ENCODE results near the gene ADCY2. TPM values are rescaled to one million over a fixed set of nuclear protein-coding genes. Genes with fewer than 3 reads are reported as not detected.

ADCY2 gene
- total RNA-seq, 1 experiment from 2014 or later = 31.3 TPM

DNA sequence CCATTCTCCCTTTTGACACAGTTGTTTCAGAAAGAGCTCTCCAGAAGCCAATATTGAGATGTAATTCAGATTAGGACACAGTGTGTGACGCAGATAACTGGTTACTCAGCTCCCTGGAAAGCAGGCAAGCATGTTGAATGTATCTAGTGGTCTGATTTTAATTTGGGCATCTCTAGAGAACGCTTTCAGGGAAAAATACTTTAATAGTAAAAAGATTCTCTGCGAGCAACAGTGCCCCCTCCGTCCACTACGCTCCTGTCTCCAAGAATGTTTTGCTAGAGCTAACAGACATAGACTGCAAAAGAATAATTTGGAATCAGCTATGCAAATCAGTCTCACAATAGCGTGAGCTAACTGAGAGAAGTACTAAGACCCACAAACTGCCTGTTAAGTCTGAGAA lies 431.7 kb downstream of the ADCY2 start:
- Histone ChIP-seq H4K20me1 (ENCODE audit: control insufficient read depth, insufficient read depth, insufficient read length) (no peaks in the 10 kb centered on the region), H4K8ac (replicated peaks; ENCODE audit: insufficient read length, low read depth, low read length) (no peak overlapping the region), H3K9ac (ENCODE audit: extremely low read depth, insufficient read length, low read length) (no peak overlapping the region), H3K23ac (ENCODE audit: insufficient read length, low read depth, low read length) (no peak overlapping the region), H4K91ac (ENCODE audit: insufficient read length, low read depth, low read length) (no peak overlapping the region), H3K56ac (ENCODE audit: insufficient read length, low read depth, low read length) (no peak overlapping the region), H2AK5ac (ENCODE audit: insufficient read length, low read length) (no peak overlapping the region), H2BK120ac (ENCODE audit: low read depth, low read length, poor library complexity, severe bottlenecking) (no peak overlapping the region), H2AFZ (ENCODE audit: low read length) (no peak overlapping the region), H2BK5ac (ENCODE audit: insufficient read length, low read length) (no peak overlapping the region), H3K4me2 (ENCODE audit: insufficient read depth, insufficient read length, low read length) (no peak overlapping the region), H2BK15ac (ENCODE audit: low read depth, low read length) (no peak overlapping the region), H3K79me2 (ENCODE audit: insufficient read depth, low read length) (no peaks in the 10 kb centered on the region), H3K4ac (ENCODE audit: low read depth, low read length) (no peak overlapping the region), H3K4me1 (ENCODE audit: insufficient read depth, low read length) (no peaks in the 10 kb centered on the region), H2BK12ac (ENCODE audit: insufficient read length, low read depth, low read length) (no peak overlapping the region), H3K27me3 (ENCODE audit: insufficient read depth, low read length) (no peaks in the 10 kb centered on the region), H3K14ac (ENCODE audit: insufficient read depth, low read length) (no peak overlapping the region), H3K27ac (ENCODE audit: insufficient read length, low read depth, low read length) (no peak overlapping the region), H3K79me1 (ENCODE audit: insufficient read depth, low read depth, low read length, poor library complexity, severe bottlenecking) (no peaks in the 10 kb centered on the region), H3K23me2 (ENCODE audit: insufficient read length, low read depth, low read length, poor library complexity, severe bottlenecking) (peaks cover 4% of the 10 kb centered on the region), H4K5ac (ENCODE audit: insufficient read length, low read depth, low read length) (no peak overlapping the region), H3K9me3 (ENCODE audit: control insufficient read depth, low read depth, low read length) (no peaks in the 10 kb centered on the region), H3K18ac (ENCODE audit: insufficient read length, low read depth, low read length) (no peak overlapping the region), H2BK20ac (ENCODE audit: low read depth, low read length, poor library complexity, severe bottlenecking) (no peak overlapping the region), H3T11ph (ENCODE audit: low read length) (no peak overlapping the region)
- WGBS (ENCODE audit: extremely low coverage, insufficient read length, low lambda C conversion rate) = no CpG with 5 or more reads among the region's 6 CpGs
- TF ChIP-seq, protein P1, sequence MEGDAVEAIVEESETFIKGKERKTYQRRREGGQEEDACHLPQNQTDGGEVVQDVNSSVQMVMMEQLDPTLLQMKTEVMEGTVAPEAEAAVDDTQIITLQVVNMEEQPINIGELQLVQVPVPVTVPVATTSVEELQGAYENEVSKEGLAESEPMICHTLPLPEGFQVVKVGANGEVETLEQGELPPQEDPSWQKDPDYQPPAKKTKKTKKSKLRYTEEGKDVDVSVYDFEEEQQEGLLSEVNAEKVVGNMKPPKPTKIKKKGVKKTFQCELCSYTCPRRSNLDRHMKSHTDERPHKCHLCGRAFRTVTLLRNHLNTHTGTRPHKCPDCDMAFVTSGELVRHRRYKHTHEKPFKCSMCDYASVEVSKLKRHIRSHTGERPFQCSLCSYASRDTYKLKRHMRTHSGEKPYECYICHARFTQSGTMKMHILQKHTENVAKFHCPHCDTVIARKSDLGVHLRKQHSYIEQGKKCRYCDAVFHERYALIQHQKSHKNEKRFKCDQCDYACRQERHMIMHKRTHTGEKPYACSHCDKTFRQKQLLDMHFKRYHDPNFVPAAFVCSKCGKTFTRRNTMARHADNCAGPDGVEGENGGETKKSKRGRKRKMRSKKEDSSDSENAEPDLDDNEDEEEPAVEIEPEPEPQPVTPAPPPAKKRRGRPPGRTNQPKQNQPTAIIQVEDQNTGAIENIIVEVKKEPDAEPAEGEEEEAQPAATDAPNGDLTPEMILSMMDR (conservative IDR thresholded peaks at IDR 0.05) = no peak
- Mint-ChIP-seq H3K4me3 (no peak overlapping the region), H3K36me3 (ENCODE audit: insufficient read depth in 1 of 3, low read depth in 3 of 3) (peaks cover 4 to 12% (median 6%) of the 10 kb centered on the region in 3 experiments; a peak in 3 of 7 replicates), H3K4me1 (no peaks in the 10 kb centered on the region; a peak in 1 of 4 replicates), H3K27ac (no peak overlapping the region), H3K9me3 (no peaks in the 10 kb centered on the region; a peak in 1 of 5 replicates), H3K27me3 (ENCODE audit: low read depth) (no peaks in the 10 kb centered on the region)
- DNase-seq = no peak

Measured in H9 (cell line).